Endothelial cell (in vitro differentiated cells): Measurements from ENCODE around the gene POFUT2. TPM values are rescaled to one million over a fixed set of nuclear protein-coding genes. Genes with fewer than 3 reads are reported as not detected.

Experiments
- DNase-seq: peaks from one replicate; pipeline ENCODE4 v3.0.0; 2021; ENCODE audit warnings: low spot score
- H3K27ac Mint-ChIP-seq: one replicate; pipeline ENCODE4 v1.8.0; 2021; ENCODE audit warnings: mixed read lengths, inconsistent platforms; ENCODE audit not compliant: unreplicated experiment
- H3K27me3 Mint-ChIP-seq: one replicate; pipeline ENCODE4 v1.8.0; 2021; ENCODE audit warnings: mild to moderate bottlenecking, moderate library complexity, mixed read lengths, inconsistent platforms; ENCODE audit not compliant: unreplicated experiment
- H3K36me3 Mint-ChIP-seq: one replicate; pipeline ENCODE4 v1.8.0; 2021; ENCODE audit warnings: mild to moderate bottlenecking, low read depth, mixed read lengths, inconsistent platforms; ENCODE audit not compliant: unreplicated experiment
- H3K4me1 Mint-ChIP-seq: one replicate; pipeline ENCODE4 v1.8.0; 2021; ENCODE audit warnings: mild to moderate bottlenecking, mixed read lengths, inconsistent platforms; ENCODE audit not compliant: unreplicated experiment
- H3K4me3 Mint-ChIP-seq: one replicate; pipeline ENCODE4 v1.8.0; 2021; ENCODE audit warnings: mild to moderate bottlenecking, mixed read lengths, inconsistent platforms; ENCODE audit not compliant: unreplicated experiment
- H3K9me3 Mint-ChIP-seq: one replicate; pipeline ENCODE4 v1.8.0; 2021; ENCODE audit warnings: mixed read lengths, inconsistent platforms; ENCODE audit not compliant: unreplicated experiment
- total RNA-seq: library from RNA; stranded (reverse); fragmentation: NEBNext Ultra II Directional; extraction: Animal tissue kit (Norgen Biotek cat#: 25700); gene quantifications from one replicate; pipeline ENCODE4 v1.2.1, GENCODE V29; 2021; ENCODE audit not compliant: unreplicated experiment
- TF ChIP-seq, protein P1 (sequence below): fragments of 200-600 bp; sonication (generic); IDR thresholded peaks from one replicate; pipeline ENCODE4 v1.5.0; 2021; ENCODE audit warnings: antibody characterized with exemption; ENCODE audit not compliant: unreplicated experiment

Gene POFUT2
- total RNA-seq, 1 donor from 2014 or later = 37.8 TPM

DNA sequence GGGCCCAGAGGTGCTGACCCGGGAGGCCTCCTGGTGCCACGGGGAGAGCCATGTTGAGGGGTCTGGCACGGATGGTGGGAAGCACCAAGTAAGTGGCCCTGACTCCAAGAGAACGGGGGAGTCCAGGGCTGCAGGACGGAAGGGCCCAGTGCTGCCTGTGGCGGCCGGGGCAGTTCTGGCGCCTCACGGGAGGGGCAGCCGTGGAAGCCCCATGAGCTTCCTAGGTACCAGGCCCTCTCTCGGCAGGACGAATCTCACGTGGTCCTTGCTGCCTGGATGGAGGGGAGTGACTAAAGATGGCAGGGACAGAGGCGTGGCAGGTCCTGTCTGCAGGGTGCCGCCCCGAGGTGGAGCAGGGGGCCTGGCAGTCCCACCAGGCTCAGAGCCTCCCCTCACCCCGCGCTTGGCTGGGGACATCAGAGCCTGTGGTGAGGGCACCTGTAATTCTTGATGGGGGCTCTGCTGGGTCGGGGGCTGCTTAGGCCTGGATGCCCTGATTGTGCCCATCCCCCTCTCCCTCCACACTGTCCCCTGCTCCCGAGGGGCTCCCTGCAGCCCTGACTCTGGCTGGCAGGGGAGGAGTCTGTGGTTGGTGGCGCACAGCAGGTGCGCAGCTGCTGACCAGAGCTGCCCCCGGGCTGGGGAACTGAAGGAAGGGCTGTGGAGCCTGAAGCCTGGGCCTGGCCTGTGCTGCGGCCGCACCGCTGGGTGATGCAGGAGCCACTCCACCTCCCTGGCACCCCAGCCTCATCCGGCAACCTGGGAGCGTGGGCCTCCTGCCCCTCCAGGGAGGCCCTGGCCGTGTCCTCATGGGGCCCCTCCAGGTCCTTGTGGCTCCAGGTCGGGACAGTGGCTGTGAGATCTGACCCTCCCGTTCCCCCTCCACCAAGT is 31.4 kb downstream of the POFUT2 start:
- DNase-seq = no peak
- Mint-ChIP-seq H3K27ac (no peak overlapping the region), H3K27me3 (no peaks in the 10 kb centered on the region), H3K36me3 (no peaks in the 10 kb centered on the region), H3K9me3 (no peaks in the 10 kb centered on the region), H3K4me1 (no peaks in the 10 kb centered on the region), H3K4me3 (no peak overlapping the region)
- TF ChIP-seq, protein P1, sequence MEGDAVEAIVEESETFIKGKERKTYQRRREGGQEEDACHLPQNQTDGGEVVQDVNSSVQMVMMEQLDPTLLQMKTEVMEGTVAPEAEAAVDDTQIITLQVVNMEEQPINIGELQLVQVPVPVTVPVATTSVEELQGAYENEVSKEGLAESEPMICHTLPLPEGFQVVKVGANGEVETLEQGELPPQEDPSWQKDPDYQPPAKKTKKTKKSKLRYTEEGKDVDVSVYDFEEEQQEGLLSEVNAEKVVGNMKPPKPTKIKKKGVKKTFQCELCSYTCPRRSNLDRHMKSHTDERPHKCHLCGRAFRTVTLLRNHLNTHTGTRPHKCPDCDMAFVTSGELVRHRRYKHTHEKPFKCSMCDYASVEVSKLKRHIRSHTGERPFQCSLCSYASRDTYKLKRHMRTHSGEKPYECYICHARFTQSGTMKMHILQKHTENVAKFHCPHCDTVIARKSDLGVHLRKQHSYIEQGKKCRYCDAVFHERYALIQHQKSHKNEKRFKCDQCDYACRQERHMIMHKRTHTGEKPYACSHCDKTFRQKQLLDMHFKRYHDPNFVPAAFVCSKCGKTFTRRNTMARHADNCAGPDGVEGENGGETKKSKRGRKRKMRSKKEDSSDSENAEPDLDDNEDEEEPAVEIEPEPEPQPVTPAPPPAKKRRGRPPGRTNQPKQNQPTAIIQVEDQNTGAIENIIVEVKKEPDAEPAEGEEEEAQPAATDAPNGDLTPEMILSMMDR = no peak

- Mint-ChIP-seq H3K36me3 (no peaks in the 10 kb centered on the region), H3K27me3 (no peaks in the 10 kb centered on the region), H3K27ac (no peak overlapping the region), H3K4me3 (no peak overlapping the region), H3K4me1 (no peaks in the 10 kb centered on the region), H3K9me3 (no peaks in the 10 kb centered on the region)
- TF ChIP-seq, protein P1 = no peak
- DNase-seq = no peak
Measured at GRCh38 chr21:45255381-45256020, 32.2 kb downstream of the POFUT2 start.

DNA sequence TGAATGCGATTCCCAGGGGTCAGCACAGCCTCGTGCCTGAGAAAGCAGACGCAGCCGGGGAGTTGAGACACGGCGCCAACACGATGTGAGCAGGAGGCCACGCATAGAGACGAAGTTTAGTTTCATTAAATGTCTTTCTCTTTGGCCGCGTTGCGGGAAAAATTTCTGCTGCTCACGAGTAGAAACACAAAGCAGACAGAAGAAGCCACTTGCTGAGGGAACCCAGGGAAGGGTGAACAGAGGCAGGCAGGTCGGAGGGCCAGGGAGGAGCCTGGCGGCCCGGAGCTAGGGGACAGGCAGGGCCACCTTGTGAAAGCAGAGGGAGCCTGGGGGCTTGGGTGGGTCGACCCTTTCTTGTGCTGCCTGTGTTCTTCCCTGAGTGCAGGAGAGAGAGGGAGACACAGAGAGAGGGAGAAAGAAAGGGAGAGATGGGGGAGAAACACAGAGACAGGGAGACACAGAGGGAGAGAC is 33.2 kb downstream of the POFUT2 start:
- H3K27me3 Mint-ChIP-seq = no peaks in the 10 kb centered on the region
- no peaks in the 10 kb centered on the region for H3K36me3 Mint-ChIP-seq
- DNase-seq = no peak
- no peaks in the 10 kb centered on the region for H3K9me3 Mint-ChIP-seq
- TF ChIP-seq, protein P1 = no peak
- no peak overlapping the region for H3K27ac Mint-ChIP-seq
- H3K4me3 Mint-ChIP-seq = no peak overlapping the region
- no peaks in the 10 kb centered on the region for H3K4me1 Mint-ChIP-seq

- TF ChIP-seq, protein P1 = no peak
- Mint-ChIP-seq H3K27me3 (no peaks in the 10 kb centered on the region), H3K27ac (no peak overlapping the region), H3K4me3 (no peak overlapping the region), H3K9me3 (no peaks in the 10 kb centered on the region), H3K36me3 (no peaks in the 10 kb centered on the region), H3K4me1 (no peaks in the 10 kb centered on the region)
- no peak for DNase-seq
Measured at GRCh38 chr21:45253633-45254459, 33.8 kb downstream of the POFUT2 start.
